ENCODE data around the gene HSF4.

The HSF4 gene

GRCh38 chr16:67204076-67204475 lies 39.5 kb downstream of the HSF4 start:
- DNase-seq: no peak

GRCh38 chr16:67206129-67206837 lies 41.7 kb downstream of the HSF4 start:
- no peak for DNase-seq

- DNase-seq: peak; percentile 62
Measured at GRCh38 chr16:67206838-67207248, 42.3 kb downstream of the HSF4 start.

- peak; percentile 45 for DNase-seq
Measured at GRCh38 chr16:67207249-67208091, 42.9 kb downstream of the HSF4 start.

GRCh38 chr16:67208154-67208896 lies 43.8 kb downstream of the HSF4 start:
- DNase-seq: no peak

GRCh38 chr16:67209565-67209964 lies 45.0 kb downstream of the HSF4 start:
- DNase-seq: no peak

GRCh38 chr16:67210069-67210937 lies 45.8 kb downstream of the HSF4 start:
- DNase-seq: no peak

- no peak for DNase-seq
Measured at GRCh38 chr16:67211674-67212073, 47.1 kb downstream of the HSF4 start.

- DNase-seq: no peak
Measured at GRCh38 chr16:67212766-67213165, 48.2 kb downstream of the HSF4 start.

- DNase-seq: no peak
Measured at GRCh38 chr16:67213197-67214019, 48.9 kb downstream of the HSF4 start.

GRCh38 chr16:67215706-67216105 lies 51.2 kb downstream of the HSF4 start:
- no peak for DNase-seq

GRCh38 chr16:67216612-67217490 lies 52.3 kb downstream of the HSF4 start:
- no peak for DNase-seq

Measured in T1000 (cell line).